ENCODE data around the gene SAMD3. TPM values are rescaled to one million over a fixed set of nuclear protein-coding genes. Genes with fewer than 3 reads are reported as not detected.
"Not testable (repeated sequence)": the region's sequence is repeated elsewhere in the genome, so short reads cannot be mapped to it uniquely, and the experiment has no call there.

SAMD3 gene
- total RNA-seq, 2 experiments from 2014 or later, result 14.3 to 47.9 TPM

GRCh38 chr6:130239755-130240154 is 17.0 kb upstream of the SAMD3 start:
- H3K27me3 Mint-ChIP-seq, result no peaks in the 10 kb centered on the region
- H3K4me1 Mint-ChIP-seq, result no peaks in the 10 kb centered on the region
- DNase-seq (no peak), ATAC-seq (no peak)
- H3K36me3 Mint-ChIP-seq, result no peaks in the 10 kb centered on the region
- no peaks in the 10 kb centered on the region for H3K9me3 Mint-ChIP-seq (ENCODE audit: low read depth)
- H3K4me3 Mint-ChIP-seq, result no peak overlapping the region
- CTCF ChIA-PET, result interaction anchor here (1.0 to 1.1 kb wide), 2 partner anchors 37 to 43 kb away, joined by 3 to 4 read pairs; no protein-coding TSS in a partner anchor
- H3K27ac Mint-ChIP-seq, result no peak overlapping the region

GRCh38 chr6:130233330-130233729 is 10.6 kb upstream of the SAMD3 start:
- Mint-ChIP-seq H3K27me3 (no peaks in the 10 kb centered on the region), H3K4me1 (peaks cover 11% of the 10 kb centered on the region), H3K4me3 (no peak overlapping the region), H3K27ac (no peak overlapping the region), H3K36me3 (peaks cover 3% of the 10 kb centered on the region), H3K9me3 (ENCODE audit: low read depth) (no peaks in the 10 kb centered on the region)
- CTCF ChIA-PET, result no interaction called here
- DNase-seq, result no peak
- ATAC-seq, result no peak

GRCh38 chr6:130230531-130230930 is 7.8 kb upstream of the SAMD3 start:
- H3K4me3 Mint-ChIP-seq; ATAC-seq; CTCF ChIA-PET; H3K9me3 Mint-ChIP-seq (ENCODE audit: low read depth); H3K27me3 Mint-ChIP-seq; DNase-seq; H3K36me3 Mint-ChIP-seq; H3K27ac Mint-ChIP-seq: not testable (repeated sequence)
- peaks cover 11% of the 10 kb centered on the region for H3K4me1 Mint-ChIP-seq

- Mint-ChIP-seq H3K9me3 (ENCODE audit: low read depth) (peaks cover 5% of the 10 kb centered on the region), H3K36me3 (peaks cover 13% of the 10 kb centered on the region), H3K27ac (peak overlapping the region; percentile 18), H3K27me3 (no peaks in the 10 kb centered on the region), H3K4me1 (peaks cover 11% of the 10 kb centered on the region), H3K4me3 (no peak overlapping the region)
- ATAC-seq (peak; percentile 78), DNase-seq (no peak)
- CTCF ChIA-PET, result no interaction called here
Observed at GRCh38 chr6:130229645-130230044, 6.9 kb upstream of the SAMD3 start.

- Mint-ChIP-seq H3K27ac (peak overlapping the region; percentile 95), H3K27me3 (no peaks in the 10 kb centered on the region), H3K36me3 (peaks cover 38% of the 10 kb centered on the region), H3K9me3 (ENCODE audit: low read depth) (peaks cover 5% of the 10 kb centered on the region), H3K4me3 (peak overlapping the region; percentile 84), H3K4me1 (peaks cover 37% of the 10 kb centered on the region)
- CTCF ChIA-PET, result interaction anchor here (0.7 to 1.7 kb wide), 15 partner anchors 9 to 168 kb away, joined by 3 to 13 read pairs (median 4); no protein-coding TSS in a partner anchor
- ATAC-seq, result peak; percentile 96
- peak; percentile 93 for DNase-seq
Observed at GRCh38 chr6:130223508-130223907, 757 bp upstream of the SAMD3 start.

- no peaks in the 10 kb centered on the region for H3K27me3 Mint-ChIP-seq
- peak overlapping the region; percentile 17 for H3K4me3 Mint-ChIP-seq
- no peak for ATAC-seq
- DNase-seq, result no peak
- peak overlapping the region; percentile 19 for H3K27ac Mint-ChIP-seq
- CTCF ChIA-PET, result interaction anchor here (1.3 kb wide), 1 partner anchor 64 kb away, joined by 5 read pairs; no protein-coding TSS in a partner anchor
- H3K4me1 Mint-ChIP-seq, result peaks cover 62% of the 10 kb centered on the region
- H3K9me3 Mint-ChIP-seq (ENCODE audit: low read depth), result no peaks in the 10 kb centered on the region
- H3K36me3 Mint-ChIP-seq, result peaks cover 54% of the 10 kb centered on the region
Observed at GRCh38 chr6:130218134-130218533, 4.6 kb downstream of the SAMD3 start.

GRCh38 chr6:130216620-130217019 is 6.1 kb downstream of the SAMD3 start:
- no peaks in the 10 kb centered on the region for H3K27me3 Mint-ChIP-seq
- H3K4me1 Mint-ChIP-seq, result peaks cover 67% of the 10 kb centered on the region
- ATAC-seq, result no peak
- DNase-seq, result no peak
- H3K27ac Mint-ChIP-seq, result peak overlapping the region; percentile 62
- CTCF ChIA-PET, result interaction anchor here (0.7 to 1.0 kb wide), 3 partner anchors 29 to 84 kb away, joined by 3 read pairs; no protein-coding TSS in a partner anchor
- H3K36me3 Mint-ChIP-seq, result peaks cover 61% of the 10 kb centered on the region
- H3K4me3 Mint-ChIP-seq, result no peak overlapping the region
- H3K9me3 Mint-ChIP-seq (ENCODE audit: low read depth), result no peaks in the 10 kb centered on the region

- peaks cover 62% of the 10 kb centered on the region for H3K36me3 Mint-ChIP-seq
- DNase-seq, result peak; percentile 77
Observed at GRCh38 chr6:130215526-130215925, 7.2 kb downstream of the SAMD3 start.

GRCh38 chr6:130212215-130212874 is 10.4 kb downstream of the SAMD3 start:
- ATAC-seq, result no peak
- H3K36me3 Mint-ChIP-seq, result peaks cover 70% of the 10 kb centered on the region

More at GRCh38 chr6:130215526-130215925, 7.2 kb downstream of the SAMD3 start:
- CTCF ChIA-PET, result interaction anchor here (1.0 to 2.1 kb wide), 5 partner anchors 8 to 32 kb away, joined by 3 to 13 read pairs (median 3); partner anchors contain the start of gene SAMD3
- peak; percentile 82 for ATAC-seq
- H3K27me3 Mint-ChIP-seq, result no peaks in the 10 kb centered on the region
- H3K27ac Mint-ChIP-seq, result peak overlapping the region; percentile 87
- peaks cover 64% of the 10 kb centered on the region for H3K4me1 Mint-ChIP-seq
- H3K4me3 Mint-ChIP-seq, result peak overlapping the region; percentile 69
- no peaks in the 10 kb centered on the region for H3K9me3 Mint-ChIP-seq (ENCODE audit: low read depth)

GRCh38 chr6:130211691-130212090 is 11.1 kb downstream of the SAMD3 start:
- Mint-ChIP-seq H3K9me3 (ENCODE audit: low read depth) (no peaks in the 10 kb centered on the region), H3K36me3 (peaks cover 76% of the 10 kb centered on the region), H3K27ac (peak overlapping the region; percentile 76), H3K27me3 (no peaks in the 10 kb centered on the region), H3K4me3 (peak overlapping the region; percentile 69), H3K4me1 (peaks cover 56% of the 10 kb centered on the region)
- CTCF ChIA-PET, result interaction anchor here (1.2 to 1.4 kb wide), 2 partner anchors 12 to 26 kb away, joined by 3 to 7 read pairs; partner anchors contain the start of gene SAMD3
- DNase-seq, result no peak
- peak; percentile 60 for ATAC-seq

More at GRCh38 chr6:130212215-130212874, 10.4 kb downstream of the SAMD3 start:
- peaks cover 57% of the 10 kb centered on the region for H3K4me1 Mint-ChIP-seq
- peak overlapping the region; percentile 76 for H3K27ac Mint-ChIP-seq
- peak overlapping the region; percentile 69 for H3K4me3 Mint-ChIP-seq
- H3K27me3 Mint-ChIP-seq, result no peaks in the 10 kb centered on the region
- CTCF ChIA-PET, result interaction anchor here (1.2 to 1.4 kb wide), 2 partner anchors 11 to 27 kb away, joined by 3 to 7 read pairs; partner anchors contain the start of gene SAMD3
- no peaks in the 10 kb centered on the region for H3K9me3 Mint-ChIP-seq (ENCODE audit: low read depth)
- no peak for DNase-seq

- peaks cover 43% of the 10 kb centered on the region for H3K4me1 Mint-ChIP-seq
- H3K9me3 Mint-ChIP-seq (ENCODE audit: low read depth), result no peaks in the 10 kb centered on the region
- peaks cover 81% of the 10 kb centered on the region for H3K36me3 Mint-ChIP-seq
- ATAC-seq, result no peak
- no peaks in the 10 kb centered on the region for H3K27me3 Mint-ChIP-seq
- H3K4me3 Mint-ChIP-seq, result no peak overlapping the region
- no peak for DNase-seq
- CTCF ChIA-PET, result interaction anchor here (1.1 to 1.4 kb wide), 2 partner anchors 20 to 22 kb away, joined by 4 to 5 read pairs; no protein-coding TSS in a partner anchor
- H3K27ac Mint-ChIP-seq, result no peak overlapping the region
Observed at GRCh38 chr6:130207979-130208649, 14.6 kb downstream of the SAMD3 start.

- no peak for DNase-seq
- H3K4me1 Mint-ChIP-seq, result peaks cover 33% of the 10 kb centered on the region
- CTCF ChIA-PET, result interaction anchor here (1.4 kb wide), 1 partner anchor 18 kb away, joined by 5 read pairs; no protein-coding TSS in a partner anchor
- no peak overlapping the region for H3K27ac Mint-ChIP-seq
- no peaks in the 10 kb centered on the region for H3K9me3 Mint-ChIP-seq (ENCODE audit: low read depth)
- no peaks in the 10 kb centered on the region for H3K27me3 Mint-ChIP-seq
- no peak overlapping the region for H3K4me3 Mint-ChIP-seq
- ATAC-seq, result no peak
- H3K36me3 Mint-ChIP-seq, result peaks cover 78% of the 10 kb centered on the region
Observed at GRCh38 chr6:130206479-130206878, 16.3 kb downstream of the SAMD3 start.

GRCh38 chr6:130204322-130204721 is 18.4 kb downstream of the SAMD3 start:
- CTCF ChIA-PET, result interaction anchor here (0.7 to 1.1 kb wide), 2 partner anchors 21 to 248 kb away, joined by 3 to 4 read pairs; no protein-coding TSS in a partner anchor
- no peaks in the 10 kb centered on the region for H3K27me3 Mint-ChIP-seq
- H3K9me3 Mint-ChIP-seq (ENCODE audit: low read depth), result peaks cover 4% of the 10 kb centered on the region
- ATAC-seq, result no peak
- peaks cover 21% of the 10 kb centered on the region for H3K4me1 Mint-ChIP-seq
- H3K36me3 Mint-ChIP-seq, result peaks cover 79% of the 10 kb centered on the region
- DNase-seq, result no peak
- H3K4me3 Mint-ChIP-seq, result no peak overlapping the region
- no peak overlapping the region for H3K27ac Mint-ChIP-seq
